Hepatocyte (in vitro differentiated cells): ENCODE results near the gene HS3ST5. TPM values are rescaled to one million over a fixed set of nuclear protein-coding genes. Genes with fewer than 3 reads are reported as not detected.

Experiments
- DNase-seq: peaks from one replicate; pipeline ENCODE4 v3.0.0-alpha.2; 2016; ENCODE audit warnings: low spot score
- H2AFZ ChIP-seq: fragments of 200-600 bp; sonication (generic); 2 replicates; pipeline ENCODE4 v1.6.0; 2016; ENCODE audit warnings: antibody characterized with exemption, mild to moderate bottlenecking
- H3K27ac ChIP-seq: fragments of 200-600 bp; sonication (generic); 2 replicates; pipeline ENCODE4 v1.5.1; 2016; ENCODE audit warnings: mild to moderate bottlenecking
- H3K27me3 ChIP-seq: fragments of 200-600 bp; sonication (generic); 2 replicates; pipeline ENCODE4 v1.6.1; 2016
- H3K36me3 ChIP-seq: fragments of 200-600 bp; sonication (generic); replicated peaks from 2 replicates; pipeline ENCODE4 v1.5.1; 2016; ENCODE audit warnings: low read depth; ENCODE audit not compliant: insufficient read depth
- H3K4me1 ChIP-seq: fragments of 200-600 bp; sonication (generic); 2 replicates; pipeline ENCODE4 v1.5.1; 2016; ENCODE audit warnings: mild to moderate bottlenecking, moderate library complexity; ENCODE audit not compliant: insufficient read depth
- H3K4me2 ChIP-seq: fragments of 200-600 bp; sonication (generic); 2 replicates; pipeline ENCODE4 v1.6.0; 2016
- H3K4me3 ChIP-seq: fragments of 200-600 bp; sonication (generic); 2 replicates; pipeline ENCODE4 v1.5.1; 2016; ENCODE audit warnings: mild to moderate bottlenecking
- H3K79me2 ChIP-seq: fragments of 200-600 bp; sonication (generic); 2 replicates; pipeline ENCODE4 v1.6.0; 2017; ENCODE audit warnings: mild to moderate bottlenecking
- H3K9me2 ChIP-seq: fragments of 200-600 bp; sonication (generic); replicated peaks from 2 replicates; pipeline ENCODE4 v1.6.0; 2017; ENCODE audit warnings: mild to moderate bottlenecking; ENCODE audit not compliant: insufficient read depth
- H3K9me3 ChIP-seq: fragments of 200-600 bp; sonication (generic); 2 replicates; pipeline ENCODE4 v1.5.1; 2016; ENCODE audit warnings: low read depth, mild to moderate bottlenecking
- H4K20me1 ChIP-seq: fragments of 200-600 bp; sonication (generic); 2 replicates; pipeline ENCODE4 v1.6.0; 2016; ENCODE audit warnings: mild to moderate bottlenecking; ENCODE audit not compliant: insufficient read depth, poor library complexity, severe bottlenecking
- EZH2 ChIP-seq: fragments of 200-600 bp; sonication (generic); IDR thresholded peaks from 2 replicates; pipeline ENCODE4 v1.6.1; 2016; ENCODE audit warnings: antibody characterized with exemption, mild to moderate bottlenecking, borderline replicate concordance
- EZH2phosphoT487 ChIP-seq: fragments of 200-600 bp; sonication (generic); IDR thresholded peaks from one replicate; pipeline ENCODE4 v1.6.1; 2018; ENCODE audit warnings: antibody characterized with exemption, mild to moderate bottlenecking, low read depth, moderate library complexity; ENCODE audit not compliant: unreplicated experiment, severe bottlenecking
- WGBS: methylation state at CpG from one replicate; pipeline ENCODE4 v1.1.6; 2016; ENCODE audit warnings: low lambda C conversion rate; ENCODE audit errors: missing lambda C conversion rate; 5-methylcytosine and 5-hydroxymethylcytosine counted together
- polyA plus RNA-seq: library from polyadenylated mRNA; unstranded; fragments of >200 nt; fragmentation: Nextera tagmentation; extraction: Ambion mirVana; gene quantifications from 2 replicates; pipeline ENCODE4 v1.2.1, GENCODE V29; 2016
- total RNA-seq: library from RNA; depleted of rRNA; stranded (reverse); fragments of >200 nt; gene quantifications from 2 replicates; pipeline ENCODE4 v1.2.3, GENCODE V29; 2014
- TF ChIP-seq, protein P1 (sequence below): fragments of 200-600 bp; sonication (generic); IDR thresholded peaks from 2 replicates; pipeline ENCODE4 v1.5.1; 2016; ENCODE audit warnings: antibody characterized with exemption, mild to moderate bottlenecking; ENCODE audit not compliant: poor library complexity

HS3ST5 gene
- total and polyA plus RNA-seq, 2 experiments from 2014 or later, result 0.73 to 1.4 TPM

DNA sequence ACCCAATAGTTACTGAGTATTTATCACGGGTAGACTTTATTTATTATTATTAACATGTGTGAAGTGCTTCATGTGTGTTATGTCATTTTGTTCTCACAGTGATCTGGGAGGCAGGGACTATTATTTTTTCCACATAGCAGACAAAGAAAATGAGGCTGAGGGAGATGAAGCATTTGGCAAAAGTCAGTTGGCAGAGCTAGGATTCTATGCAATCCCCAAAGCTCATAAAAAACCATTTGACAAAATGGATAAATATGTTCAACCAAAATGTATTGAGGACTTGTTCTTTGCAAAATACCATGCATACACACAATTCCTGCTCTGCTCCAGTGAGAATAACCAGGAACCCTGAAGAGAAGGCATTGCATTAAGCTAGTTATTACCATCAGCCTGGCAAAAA, 184.4 kb downstream of the HS3ST5 start:
- no peaks in the 10 kb centered on the region for H3K79me2 ChIP-seq
- no peaks in the 10 kb centered on the region for H3K36me3 ChIP-seq
- DNase-seq, result no peak
- no peak overlapping the region for H2AFZ ChIP-seq
- H4K20me1 ChIP-seq, result no peaks in the 10 kb centered on the region
- TF ChIP-seq EZH2phosphoT487 (no peak), EZH2 (no peak)
- TF ChIP-seq, protein P1, sequence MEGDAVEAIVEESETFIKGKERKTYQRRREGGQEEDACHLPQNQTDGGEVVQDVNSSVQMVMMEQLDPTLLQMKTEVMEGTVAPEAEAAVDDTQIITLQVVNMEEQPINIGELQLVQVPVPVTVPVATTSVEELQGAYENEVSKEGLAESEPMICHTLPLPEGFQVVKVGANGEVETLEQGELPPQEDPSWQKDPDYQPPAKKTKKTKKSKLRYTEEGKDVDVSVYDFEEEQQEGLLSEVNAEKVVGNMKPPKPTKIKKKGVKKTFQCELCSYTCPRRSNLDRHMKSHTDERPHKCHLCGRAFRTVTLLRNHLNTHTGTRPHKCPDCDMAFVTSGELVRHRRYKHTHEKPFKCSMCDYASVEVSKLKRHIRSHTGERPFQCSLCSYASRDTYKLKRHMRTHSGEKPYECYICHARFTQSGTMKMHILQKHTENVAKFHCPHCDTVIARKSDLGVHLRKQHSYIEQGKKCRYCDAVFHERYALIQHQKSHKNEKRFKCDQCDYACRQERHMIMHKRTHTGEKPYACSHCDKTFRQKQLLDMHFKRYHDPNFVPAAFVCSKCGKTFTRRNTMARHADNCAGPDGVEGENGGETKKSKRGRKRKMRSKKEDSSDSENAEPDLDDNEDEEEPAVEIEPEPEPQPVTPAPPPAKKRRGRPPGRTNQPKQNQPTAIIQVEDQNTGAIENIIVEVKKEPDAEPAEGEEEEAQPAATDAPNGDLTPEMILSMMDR, result no peak
- 81% methylated on average over 1 of the region's 1 CpG for WGBS
- no peak overlapping the region for H3K4me3 ChIP-seq
- H3K9me3 ChIP-seq, result no peaks in the 10 kb centered on the region
- no peaks in the 10 kb centered on the region for H3K9me2 ChIP-seq
- no peak overlapping the region for H3K27ac ChIP-seq
- no peak overlapping the region for H3K4me2 ChIP-seq
- H3K4me1 ChIP-seq, result no peaks in the 10 kb centered on the region
- H3K27me3 ChIP-seq, result no peaks in the 10 kb centered on the region

DNA sequence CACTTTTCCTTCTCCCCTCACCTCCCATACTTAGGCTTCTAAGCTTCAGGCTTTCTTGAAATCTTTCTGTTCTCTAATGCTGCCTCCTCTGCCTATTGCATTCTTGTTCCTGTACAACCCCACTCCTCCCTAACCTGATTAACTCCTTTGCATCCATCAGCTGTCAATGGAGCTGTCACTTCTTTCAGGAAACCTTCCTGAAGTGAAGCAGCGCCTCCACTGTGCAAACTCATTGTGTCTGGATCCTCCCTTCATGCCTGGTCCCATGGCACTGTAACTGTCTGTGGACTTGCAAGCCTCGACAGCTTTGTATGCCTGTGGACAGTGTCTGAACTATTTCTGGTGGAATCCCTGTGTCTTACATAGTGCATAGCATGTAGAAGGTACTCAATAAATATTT, 185.0 kb downstream of the HS3ST5 start:
- Histone ChIP-seq H3K4me1 (no peaks in the 10 kb centered on the region), H3K36me3 (no peaks in the 10 kb centered on the region), H3K4me2 (no peak overlapping the region), H3K27me3 (no peaks in the 10 kb centered on the region), H3K79me2 (no peaks in the 10 kb centered on the region), H3K9me2 (no peaks in the 10 kb centered on the region), H3K9me3 (no peaks in the 10 kb centered on the region), H3K27ac (no peak overlapping the region), H2AFZ (no peak overlapping the region), H4K20me1 (no peaks in the 10 kb centered on the region), H3K4me3 (no peak overlapping the region)
- WGBS, result 68% methylated on average over 2 of the region's 2 CpGs
- TF ChIP-seq EZH2 (no peak), EZH2phosphoT487 (no peak)
- TF ChIP-seq, protein P1, result no peak
- no peak for DNase-seq

DNA sequence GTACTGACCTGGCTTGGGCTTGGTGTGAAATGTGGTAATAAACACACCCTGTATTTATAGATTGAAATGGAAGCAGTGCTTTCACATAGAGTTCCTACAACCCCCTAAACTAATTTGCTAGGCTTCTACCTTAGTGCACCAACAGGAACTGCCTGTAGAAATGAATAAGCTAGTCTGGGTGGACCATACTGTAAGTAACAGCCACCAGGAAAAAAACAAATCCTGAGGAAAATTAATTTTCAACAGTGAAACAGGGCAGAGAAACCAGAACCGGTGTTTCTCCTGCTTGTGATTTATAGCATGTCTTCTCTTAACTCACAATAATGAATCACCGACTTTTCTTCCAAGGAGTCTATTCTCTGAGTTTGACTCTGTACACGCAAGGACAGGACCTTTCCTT, 187.1 kb downstream of the HS3ST5 start:
- no peak for DNase-seq
- no peak overlapping the region for H2AFZ ChIP-seq
- no peaks in the 10 kb centered on the region for H3K9me2 ChIP-seq
- H4K20me1 ChIP-seq, result no peaks in the 10 kb centered on the region
- 65% methylated on average over 3 of the region's 3 CpGs for WGBS
- no peaks in the 10 kb centered on the region for H3K9me3 ChIP-seq
- H3K4me2 ChIP-seq, result no peak overlapping the region
- no peaks in the 10 kb centered on the region for H3K27me3 ChIP-seq
- no peaks in the 10 kb centered on the region for H3K36me3 ChIP-seq
- H3K4me3 ChIP-seq, result no peak overlapping the region
- H3K79me2 ChIP-seq, result no peaks in the 10 kb centered on the region
- TF ChIP-seq EZH2phosphoT487, result no peak
- no peak for TF ChIP-seq EZH2
- TF ChIP-seq, protein P1, result no peak
- H3K4me1 ChIP-seq, result no peaks in the 10 kb centered on the region
- H3K27ac ChIP-seq, result no peak overlapping the region

DNA sequence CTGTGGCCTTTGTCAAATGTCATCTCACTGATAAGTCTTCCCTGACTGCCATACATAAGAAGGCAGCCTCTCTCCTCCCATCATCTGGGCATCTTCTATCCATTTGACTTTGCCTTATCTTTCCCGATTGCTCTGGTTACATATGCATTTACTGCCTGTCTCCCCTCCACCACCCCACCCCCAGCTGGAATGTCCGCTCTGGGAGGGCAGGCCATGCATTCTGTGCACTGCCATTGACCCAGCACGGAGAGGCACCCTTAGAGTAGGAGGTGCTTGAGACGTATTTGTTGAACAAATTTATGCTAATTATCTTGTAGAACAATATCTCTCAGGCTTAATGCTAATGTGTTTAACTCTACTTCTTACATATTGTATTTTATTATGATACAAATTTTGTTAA, 188.0 kb downstream of the HS3ST5 start:
- DNase-seq, result no peak
- H3K9me2 ChIP-seq, result no peaks in the 10 kb centered on the region
- no peaks in the 10 kb centered on the region for H3K4me1 ChIP-seq
- no peaks in the 10 kb centered on the region for H3K9me3 ChIP-seq
- no peak overlapping the region for H2AFZ ChIP-seq
- H3K79me2 ChIP-seq, result no peaks in the 10 kb centered on the region
- H3K4me3 ChIP-seq, result no peak overlapping the region
- no peak overlapping the region for H3K4me2 ChIP-seq
- H3K27ac ChIP-seq, result no peak overlapping the region
- H3K36me3 ChIP-seq, result no peaks in the 10 kb centered on the region
- TF ChIP-seq EZH2 (no peak), EZH2phosphoT487 (no peak)
- TF ChIP-seq, protein P1, result no peak
- 77% methylated on average over 4 of the region's 4 CpGs for WGBS
- H3K27me3 ChIP-seq, result no peaks in the 10 kb centered on the region
- H4K20me1 ChIP-seq, result no peaks in the 10 kb centered on the region
